GM13977 (cell line): Measurements from ENCODE around the gene SLC24A3.
"Not testable (repeated sequence)": the region's sequence is repeated elsewhere in the genome, so short reads cannot be mapped to it uniquely, and the experiment has no call there.

Experiments
- DNase-seq: peaks from one replicate; pipeline ENCODE4 v3.0.0; 2012; ENCODE audit warnings: low spot score
- CTCF ChIP-seq: IDR thresholded peaks from 2 replicates; pipeline ENCODE4 v1.5.1; 2012; ENCODE audit warnings: mild to moderate bottlenecking, control low read depth; ENCODE audit not compliant: insufficient read depth; ENCODE audit errors: extremely low read depth, missing control alignments
- in situ Hi-C: fragments of 300-500 bp; cut with MboI; formaldehyde crosslinking; loops from one replicate; pipeline ENCODE4 v1.12.0; 2022; ENCODE audit warnings: low sequenced_read_pairs, low pct_unique_long_range_greater_than_20kb, mixed read lengths, inconsistent platforms; ENCODE audit not compliant: unreplicated experiment

The SLC24A3 gene

GRCh38 chr20:19624221-19624965 is 412.0 kb downstream of the SLC24A3 start:
- no peak for DNase-seq
- in situ Hi-C loops = no loop called here
- TF ChIP-seq CTCF = no peak

GRCh38 chr20:19625426-19625825 is 413.0 kb downstream of the SLC24A3 start:
- no peak for DNase-seq
- no peak for TF ChIP-seq CTCF
- in situ Hi-C loops = no loop called here

- DNase-seq = no peak
- TF ChIP-seq CTCF = no peak
- in situ Hi-C loops = no loop called here
These were observed 414.5 kb downstream of the SLC24A3 start for GRCh38 chr20:19626896-19627295.

GRCh38 chr20:19628570-19629134 is 416.2 kb downstream of the SLC24A3 start:
- TF ChIP-seq CTCF = peak; percentile 81
- in situ Hi-C loops = no loop called here
- peak; percentile 79 for DNase-seq

GRCh38 chr20:19631410-19631809 is 419.0 kb downstream of the SLC24A3 start:
- in situ Hi-C loops = no loop called here
- no peak for DNase-seq
- no peak for TF ChIP-seq CTCF

- no peak for DNase-seq
- in situ Hi-C loops = no loop called here
- no peak for TF ChIP-seq CTCF
These were observed 421.5 kb downstream of the SLC24A3 start for GRCh38 chr20:19633985-19634384.

- DNase-seq, in situ Hi-C loops: not testable (repeated sequence)
These were observed 427.1 kb downstream of the SLC24A3 start for GRCh38 chr20:19639471-19640045.
